Natural killer cell (primary cell): ENCODE data around the gene ALDH1L1. TPM values are rescaled to one million over a fixed set of nuclear protein-coding genes. Genes with fewer than 3 reads are reported as not detected.

Experiments used
- ATAC-seq, 3 donors: fragments of 150-1000 bp in 2 of 3; fragments of 200-7000 bp in 1 of 3; cut with Tn5 transposase; 1 replicate in 1 of 3; 2 replicates in 2 of 3; pipeline ENCODE4 v1.10.0; 2021; ENCODE audit warnings: mild to moderate bottlenecking in 2 of 3, moderate library complexity in 2 of 3
- DNase-seq, 2 donors: peaks; one replicate each; pipeline versions ENCODE4 v3.0.0 to v3.0.0-alpha.2; 2013 to 2021; ENCODE audit warnings: mixed read lengths in 1 of 2
- H3K27ac ChIP-seq: one replicate; pipeline ENCODE4 v1.5.1; 2013; ENCODE audit warnings: mild to moderate bottlenecking, low read length
- H3K27me3 ChIP-seq: one replicate; pipeline ENCODE4 v1.6.1; 2013; ENCODE audit warnings: low read length; ENCODE audit not compliant: control insufficient read depth, insufficient read depth
- H3K36me3 ChIP-seq: one replicate; pipeline ENCODE4 v1.6.1; 2013; ENCODE audit warnings: low read length; ENCODE audit not compliant: control insufficient read depth, insufficient read depth
- H3K4me1 ChIP-seq: one replicate; pipeline ENCODE4 v1.6.1; 2013; ENCODE audit warnings: low read length; ENCODE audit not compliant: control insufficient read depth, insufficient read depth
- H3K4me3 ChIP-seq: one replicate; pipeline ENCODE4 v1.5.1; 2013; ENCODE audit warnings: low read length
- H3K9me3 ChIP-seq: one replicate; pipeline ENCODE4 v1.6.1; 2013; ENCODE audit warnings: low read length; ENCODE audit not compliant: control insufficient read depth, insufficient read depth
- H3K27ac Mint-ChIP-seq, 2 donors: one replicate each; pipeline ENCODE4 v1.8.0; 2022; ENCODE audit warnings: mild to moderate bottlenecking in 2 of 2, mixed read lengths in 2 of 2, moderate library complexity in 1 of 2
- H3K27me3 Mint-ChIP-seq, 2 donors: one replicate each; pipeline ENCODE4 v1.8.0; 2022; ENCODE audit warnings: low read depth in 2 of 2, mixed read lengths in 2 of 2
- H3K36me3 Mint-ChIP-seq: one replicate; pipeline ENCODE4 v1.8.0; 2022; ENCODE audit warnings: mixed read lengths
- H3K4me1 Mint-ChIP-seq, 2 donors: one replicate each; pipeline ENCODE4 v1.8.0; 2022; ENCODE audit warnings: mixed read lengths in 2 of 2
- H3K4me3 Mint-ChIP-seq: one replicate; pipeline ENCODE4 v1.8.0; 2022; ENCODE audit warnings: mild to moderate bottlenecking, moderate library complexity, mixed read lengths
- H3K9me3 Mint-ChIP-seq, 2 donors: one replicate each; pipeline ENCODE4 v1.8.0; 2022; ENCODE audit warnings: mixed read lengths in 2 of 2
- CTCF ChIP-seq: fragments of 200-600 bp; IDR thresholded peaks from one replicate; pipeline ENCODE4 v1.8.0; 2022; ENCODE audit warnings: antibody characterized with exemption
- WGBS: methylation state at CpG from one replicate; pipeline ENCODE4 v1.1.7; 2013; ENCODE audit warnings: missing lambda C conversion rate; ENCODE audit not compliant: insufficient coverage; 5-methylcytosine and 5-hydroxymethylcytosine counted together
- intact Hi-C: fragments of 100-400 bp; cut with micrococcal nuclease; formaldehyde crosslinking; loops from one replicate; pipeline ENCODE4 v1.14.2; 2022
- total RNA-seq, 4 donors: library from RNA; stranded (reverse); fragments of 120-200 nt in 1 of 4; gene quantifications; one replicate each; pipeline versions ENCODE4 v1.2.3 to v1.2.4, GENCODE V29; 2013 to 2022

Gene ALDH1L1
- total RNA-seq, 3 donors from 2014 or later (not counting 1 experiment from before 2014, with no cell fraction given) = not detected

- Mint-ChIP-seq H3K4me1 (no peaks in the 10 kb centered on the region), H3K36me3 (no peaks in the 10 kb centered on the region), H3K4me3 (no peak overlapping the region), H3K9me3 (no peaks in the 10 kb centered on the region), H3K27me3 (peaks cover 11 to 23% of the 10 kb centered on the region in 2 donors), H3K27ac (no peak overlapping the region)
- H3K9me3 ChIP-seq = no peaks in the 10 kb centered on the region
- intact Hi-C loops = no loop called here
- H3K36me3 ChIP-seq = no peaks in the 10 kb centered on the region
- peak in 1 of 2 donors; percentile 7 for DNase-seq
- no peak for TF ChIP-seq CTCF
- H3K27ac ChIP-seq = no peak overlapping the region
- no peak for ATAC-seq
- H3K4me3 ChIP-seq = no peak overlapping the region
- 96% methylated on average over 4 of the region's 4 CpGs for WGBS
- no peaks in the 10 kb centered on the region for H3K27me3 ChIP-seq
- H3K4me1 ChIP-seq = no peaks in the 10 kb centered on the region
Observed at GRCh38 chr3:126121632-126122031, 58.8 kb downstream of the ALDH1L1 start.

GRCh38 chr3:126121074-126121473 is 59.3 kb downstream of the ALDH1L1 start:
- no peaks in the 10 kb centered on the region for H3K36me3 Mint-ChIP-seq
- no peak overlapping the region for H3K27ac ChIP-seq
- ATAC-seq = no peak
- peaks cover 11 to 23% of the 10 kb centered on the region in 2 donors for H3K27me3 Mint-ChIP-seq
- no peak overlapping the region for H3K27ac Mint-ChIP-seq
- DNase-seq = no peak
- TF ChIP-seq CTCF = no peak
- no peaks in the 10 kb centered on the region for H3K4me1 ChIP-seq
- H3K27me3 ChIP-seq = no peaks in the 10 kb centered on the region
- no peak overlapping the region for H3K4me3 Mint-ChIP-seq
- no peaks in the 10 kb centered on the region for H3K4me1 Mint-ChIP-seq
- intact Hi-C loops = no loop called here
- 90% methylated on average over 8 of the region's 9 CpGs for WGBS
- no peaks in the 10 kb centered on the region for H3K36me3 ChIP-seq
- no peaks in the 10 kb centered on the region for H3K9me3 ChIP-seq
- H3K4me3 ChIP-seq = no peak overlapping the region
- no peaks in the 10 kb centered on the region for H3K9me3 Mint-ChIP-seq

- Mint-ChIP-seq H3K27me3 (peaks cover 11 to 23% of the 10 kb centered on the region in 2 donors), H3K36me3 (no peaks in the 10 kb centered on the region), H3K4me1 (no peaks in the 10 kb centered on the region), H3K9me3 (no peaks in the 10 kb centered on the region), H3K4me3 (no peak overlapping the region), H3K27ac (no peak overlapping the region)
- WGBS = 91% methylated on average over 8 of the region's 8 CpGs
- intact Hi-C loops = no loop called here
- no peak overlapping the region for H3K27ac ChIP-seq
- H3K4me3 ChIP-seq = no peak overlapping the region
- no peak for DNase-seq
- no peaks in the 10 kb centered on the region for H3K27me3 ChIP-seq
- no peaks in the 10 kb centered on the region for H3K4me1 ChIP-seq
- no peak for ATAC-seq
- H3K36me3 ChIP-seq = no peaks in the 10 kb centered on the region
- no peaks in the 10 kb centered on the region for H3K9me3 ChIP-seq
- TF ChIP-seq CTCF = no peak
Observed at GRCh38 chr3:126119976-126120375, 60.4 kb downstream of the ALDH1L1 start.

- no peak for DNase-seq
- H3K36me3 ChIP-seq = no peaks in the 10 kb centered on the region
Observed at GRCh38 chr3:126119008-126119675, 61.2 kb downstream of the ALDH1L1 start.

More at GRCh38 chr3:126119008-126119675, 61.2 kb downstream of the ALDH1L1 start:
- H3K4me1 Mint-ChIP-seq = no peaks in the 10 kb centered on the region
- H3K4me3 Mint-ChIP-seq = no peak overlapping the region
- Histone ChIP-seq H3K4me1 (no peaks in the 10 kb centered on the region), H3K4me3 (no peak overlapping the region), H3K27ac (no peak overlapping the region), H3K9me3 (no peaks in the 10 kb centered on the region), H3K27me3 (no peaks in the 10 kb centered on the region)
- WGBS = 82% methylated on average over 7 of the region's 7 CpGs
- no peaks in the 10 kb centered on the region for H3K36me3 Mint-ChIP-seq
- no peak overlapping the region for H3K27ac Mint-ChIP-seq
- H3K27me3 Mint-ChIP-seq = peaks cover 11 to 23% of the 10 kb centered on the region in 2 donors
- H3K9me3 Mint-ChIP-seq = no peaks in the 10 kb centered on the region
- ATAC-seq = no peak
- no peak for TF ChIP-seq CTCF
- intact Hi-C loops = no loop called here
